Tibial artery (tissue), 4 donors: Measurements from ENCODE around the gene OCIAD1.
"Not testable (repeated sequence)": the region's sequence is repeated elsewhere in the genome, so short reads cannot be mapped to it uniquely, and the experiment has no call there.

Experiments
- DNase-seq, 2 donors: peaks; one replicate each; pipeline ENCODE4 v3.0.0-alpha.2; 2019
- H3K27ac ChIP-seq, 2 donors: fragments of 200-600 bp; sonication (generic) in 1 of 2; 1 replicate in 1 of 2; 2 replicates in 1 of 2; pipeline ENCODE4 v1.5.1; 2018 to 2019; ENCODE audit warnings: mild to moderate bottlenecking in 1 of 2
- H3K27me3 ChIP-seq, 2 donors: fragments of 200-600 bp; sonication (generic) in 1 of 2; one replicate each; pipeline versions ENCODE4 v1.5.1 to v1.6.0; 2016 to 2019
- H3K36me3 ChIP-seq, 3 donors: fragments of 200-600 bp; sonication (generic) in 2 of 3; one replicate each; pipeline ENCODE4 v1.5.1; 2016 to 2019; ENCODE audit warnings: mild to moderate bottlenecking in 2 of 3
- H3K4me1 ChIP-seq, 4 donors: fragments of 200-600 bp; sonication (generic) in 2 of 4; 1 replicate in 3 of 4; 2 replicates in 1 of 4; pipeline ENCODE4 v1.5.1; 2016 to 2019
- H3K4me3 ChIP-seq, 2 donors: fragments of 200-600 bp; sonication (generic) in 1 of 2; 1 replicate in 1 of 2; 2 replicates in 1 of 2; pipeline ENCODE4 v1.5.1; 2018 to 2019; ENCODE audit warnings: mild to moderate bottlenecking in 2 of 2
- H3K9me3 ChIP-seq, 3 donors: fragments of 200-600 bp; sonication (generic) in 1 of 3; one replicate each; pipeline ENCODE4 v1.5.1; 2016 to 2019
- intact Hi-C: fragments of 100-400 bp; cut with DNase I; formaldehyde crosslinking; loops from one replicate; pipeline ENCODE4 v1.15.0; 2023; ENCODE audit warnings: low total_unique reads
- TF ChIP-seq, protein P1 (sequence below), 2 experiments: fragments of 200-600 bp in 1 of 2; fragments of 450-650 bp in 1 of 2; IDR thresholded peaks; one replicate each; pipeline ENCODE4 v1.5.1; 2017 to 2019; ENCODE audit warnings: antibody characterized with exemption in 2 of 2, mild to moderate bottlenecking in 1 of 2, moderate library complexity in 1 of 2

OCIAD1 gene

DNA sequence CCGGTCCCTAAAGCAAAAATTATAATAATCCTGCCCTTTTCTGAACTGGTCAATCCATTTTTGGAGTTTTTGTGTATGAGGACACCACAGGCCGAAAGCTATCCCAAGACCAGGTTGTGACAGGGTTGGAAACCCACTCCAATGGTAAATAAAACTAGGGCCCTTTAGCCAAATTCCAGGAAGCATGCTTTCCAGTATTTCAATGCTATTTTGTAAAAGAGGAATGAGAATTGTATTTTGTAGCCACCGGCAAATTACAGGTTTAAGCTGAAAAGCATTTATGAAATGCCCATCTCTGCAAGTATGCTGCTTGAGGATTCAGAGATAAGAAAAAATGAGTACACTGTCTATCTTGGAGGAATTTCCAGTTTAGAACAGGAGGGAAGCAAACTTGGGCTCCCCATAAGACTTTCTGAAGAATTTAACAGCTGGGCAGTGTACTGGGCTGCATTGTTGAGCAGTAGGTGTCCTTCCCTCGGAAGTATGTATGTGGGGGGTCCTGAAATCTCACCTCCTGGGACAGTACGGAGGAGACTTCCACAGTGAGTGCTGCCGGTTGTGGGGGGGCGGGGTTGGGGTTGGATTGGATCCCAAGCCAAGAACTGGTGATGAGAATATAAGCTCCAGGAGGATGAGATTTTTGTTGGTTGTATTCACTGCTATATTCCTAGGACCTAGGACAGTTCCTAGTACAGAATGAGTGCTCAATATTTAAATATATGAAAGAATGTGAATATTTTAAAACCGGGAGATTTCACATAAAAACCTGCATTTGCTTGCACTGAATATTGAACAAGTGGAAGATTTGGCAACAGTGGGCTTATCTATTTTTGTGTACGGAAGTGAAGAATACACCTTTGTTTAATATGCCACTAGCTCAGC, 48.9 kb downstream of the OCIAD1 start:
- H3K9me3 ChIP-seq = no peaks in the 10 kb centered on the region

DNA sequence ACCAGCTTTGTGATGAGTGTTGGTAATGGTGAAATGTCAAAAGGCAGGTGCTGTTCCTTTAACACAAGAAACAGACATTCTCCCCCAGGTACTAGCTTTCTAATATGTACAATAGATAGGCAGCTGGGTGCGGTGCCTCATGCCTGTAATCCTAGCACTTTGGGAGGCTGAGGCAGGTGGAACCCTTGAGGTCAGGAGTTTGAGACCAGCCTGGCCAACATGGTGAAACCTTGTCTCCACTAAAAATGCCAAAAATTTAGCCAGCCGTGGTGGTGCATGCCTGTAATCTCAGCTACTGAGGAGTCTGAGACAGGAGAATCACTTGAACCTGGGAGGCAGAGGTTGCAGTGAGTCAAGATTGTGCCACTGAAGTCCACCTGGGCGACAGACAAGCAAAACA, 50.8 kb downstream of the OCIAD1 start:
- H3K9me3 ChIP-seq, intact Hi-C loops, H3K36me3 ChIP-seq, H3K4me3 ChIP-seq, H3K27ac ChIP-seq, DNase-seq, H3K27me3 ChIP-seq, H3K4me1 ChIP-seq: not testable (repeated sequence)

More for the DNA sequence above, 48.9 kb downstream of the OCIAD1 start:
- Histone ChIP-seq H3K27me3 (no peaks in the 10 kb centered on the region), H3K4me3 (no peak overlapping the region), H3K27ac (no peak overlapping the region), H3K36me3 (peaks cover 0 to 5% (median 0%) of the 10 kb centered on the region in 3 donors), H3K4me1 (no peaks in the 10 kb centered on the region)
- intact Hi-C loops = no loop called here
- TF ChIP-seq, protein P1, sequence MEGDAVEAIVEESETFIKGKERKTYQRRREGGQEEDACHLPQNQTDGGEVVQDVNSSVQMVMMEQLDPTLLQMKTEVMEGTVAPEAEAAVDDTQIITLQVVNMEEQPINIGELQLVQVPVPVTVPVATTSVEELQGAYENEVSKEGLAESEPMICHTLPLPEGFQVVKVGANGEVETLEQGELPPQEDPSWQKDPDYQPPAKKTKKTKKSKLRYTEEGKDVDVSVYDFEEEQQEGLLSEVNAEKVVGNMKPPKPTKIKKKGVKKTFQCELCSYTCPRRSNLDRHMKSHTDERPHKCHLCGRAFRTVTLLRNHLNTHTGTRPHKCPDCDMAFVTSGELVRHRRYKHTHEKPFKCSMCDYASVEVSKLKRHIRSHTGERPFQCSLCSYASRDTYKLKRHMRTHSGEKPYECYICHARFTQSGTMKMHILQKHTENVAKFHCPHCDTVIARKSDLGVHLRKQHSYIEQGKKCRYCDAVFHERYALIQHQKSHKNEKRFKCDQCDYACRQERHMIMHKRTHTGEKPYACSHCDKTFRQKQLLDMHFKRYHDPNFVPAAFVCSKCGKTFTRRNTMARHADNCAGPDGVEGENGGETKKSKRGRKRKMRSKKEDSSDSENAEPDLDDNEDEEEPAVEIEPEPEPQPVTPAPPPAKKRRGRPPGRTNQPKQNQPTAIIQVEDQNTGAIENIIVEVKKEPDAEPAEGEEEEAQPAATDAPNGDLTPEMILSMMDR (IDR thresholded peaks at IDR 0.05) = no peak
- no peak for DNase-seq

DNA sequence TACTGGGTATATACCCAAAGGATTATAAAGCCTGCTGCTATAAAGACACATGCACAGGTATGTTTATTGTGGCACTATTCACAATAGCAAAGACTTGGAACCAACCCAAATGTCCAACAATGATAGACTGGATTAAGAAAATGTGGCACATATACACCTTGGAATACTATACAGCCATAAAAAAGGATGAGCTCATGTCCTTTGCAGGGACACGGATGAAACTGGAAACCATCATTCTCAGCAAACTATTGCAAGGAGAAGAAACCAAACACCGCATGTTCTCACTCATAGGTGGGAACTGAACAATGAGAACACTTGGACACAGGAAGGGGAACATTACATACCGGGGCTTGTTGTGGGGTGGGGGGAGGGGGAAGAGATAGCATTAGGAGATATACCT, 58.9 kb downstream of the OCIAD1 start:
- H3K27me3 ChIP-seq, H3K27ac ChIP-seq, H3K4me1 ChIP-seq, H3K9me3 ChIP-seq, H3K4me3 ChIP-seq, intact Hi-C loops, DNase-seq: not testable (repeated sequence)
- H3K36me3 ChIP-seq = peaks cover 0 to 27% (median 0%) of the 10 kb centered on the region in 3 donors

DNA sequence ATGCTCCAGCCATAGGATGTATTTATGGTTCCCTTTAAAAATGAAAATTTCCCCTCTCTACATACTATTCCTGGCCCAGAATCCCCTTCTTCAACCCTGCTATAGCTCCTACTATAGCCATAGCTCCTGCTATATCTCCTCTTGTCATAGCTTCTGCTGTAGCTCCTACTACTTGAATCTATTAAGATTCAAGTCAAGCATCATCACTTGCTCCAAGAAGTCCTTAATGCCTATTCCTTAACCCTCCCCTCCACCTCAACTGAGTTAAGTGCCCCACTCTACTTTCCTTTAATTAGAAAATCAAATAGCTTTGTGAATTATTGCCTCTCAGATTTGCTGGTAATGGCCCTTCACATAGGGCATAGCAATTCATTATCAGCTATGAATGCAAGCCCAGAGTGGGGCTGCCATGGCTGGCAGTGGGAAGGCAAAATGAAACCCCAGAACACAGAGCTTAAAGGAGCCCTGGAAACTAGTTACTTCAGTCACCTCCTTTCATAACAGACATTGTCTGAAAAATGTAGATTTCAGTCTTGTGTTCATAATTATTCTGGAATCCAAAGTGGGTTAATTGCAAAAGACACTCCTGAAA, 60.2 kb downstream of the OCIAD1 start:
- Histone ChIP-seq H3K4me1 (no peaks in the 10 kb centered on the region), H3K4me3 (no peak overlapping the region), H3K27ac (no peak overlapping the region), H3K27me3 (no peaks in the 10 kb centered on the region), H3K36me3 (peaks cover 0 to 27% (median 0%) of the 10 kb centered on the region in 3 donors), H3K9me3 (no peaks in the 10 kb centered on the region)
- intact Hi-C loops = no loop called here
- TF ChIP-seq, protein P1 (IDR thresholded peaks at IDR 0.05) = no peak
- DNase-seq = no peak

DNA sequence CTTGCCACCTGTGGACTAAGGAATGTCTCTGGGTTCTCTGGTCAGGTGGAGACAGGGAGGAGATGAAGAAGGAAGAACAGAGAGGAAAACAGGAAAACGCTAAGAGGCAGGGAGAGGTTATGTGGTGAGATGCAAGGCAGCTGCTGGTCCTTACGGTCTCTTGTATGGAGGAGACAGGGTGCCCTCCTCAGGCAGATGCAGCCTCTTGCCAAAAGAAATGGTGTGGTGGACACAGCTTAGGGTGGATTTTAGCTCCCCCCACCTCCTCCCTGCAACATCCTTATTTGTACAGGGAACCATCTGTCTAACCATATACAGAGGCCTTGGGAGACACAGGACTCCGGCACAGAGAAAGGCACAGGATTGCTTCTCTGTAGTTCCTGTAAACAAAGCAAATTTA, 66.0 kb downstream of the OCIAD1 start:
- TF ChIP-seq, protein P1 (IDR thresholded peaks at IDR 0.05) = no peak
- Histone ChIP-seq H3K9me3 (no peaks in the 10 kb centered on the region), H3K4me3 (no peak overlapping the region), H3K4me1 (no peaks in the 10 kb centered on the region), H3K27ac (no peak overlapping the region), H3K27me3 (no peaks in the 10 kb centered on the region), H3K36me3 (peaks cover 0 to 17% (median 0%) of the 10 kb centered on the region in 3 donors)
- intact Hi-C loops = no loop called here
- DNase-seq = no peak

DNA sequence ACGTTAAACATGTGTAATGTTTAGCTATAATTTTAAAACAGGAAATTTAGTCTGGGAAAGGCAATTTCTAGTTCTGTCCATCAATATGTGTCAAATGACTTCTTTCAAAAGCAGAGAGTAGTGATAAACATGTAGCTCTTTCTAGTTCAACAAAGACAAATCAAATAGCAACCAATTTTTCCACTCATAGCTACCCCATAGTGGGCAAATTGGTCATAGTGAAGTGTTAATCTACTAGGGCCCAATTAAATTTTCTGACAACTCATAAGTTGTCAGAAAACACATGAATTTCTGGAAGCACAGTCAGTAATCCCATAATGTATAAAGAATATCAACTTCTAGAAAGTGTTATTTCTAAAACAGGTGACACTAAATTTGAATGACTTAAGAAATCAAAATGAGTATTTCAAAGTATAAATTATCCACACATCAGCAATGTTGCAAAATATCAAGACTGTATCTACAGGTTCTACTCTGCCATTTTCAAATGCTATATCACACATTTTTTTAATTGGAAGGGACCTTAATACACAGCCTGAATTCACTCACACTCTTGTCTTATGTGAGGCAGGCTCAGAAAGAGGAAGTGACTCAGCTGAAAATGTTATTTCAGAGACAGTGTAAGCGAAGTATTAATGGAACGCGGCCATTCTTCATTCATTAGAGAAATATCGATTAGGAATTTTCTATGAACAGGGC, 68.0 kb downstream of the OCIAD1 start:
- no peaks in the 10 kb centered on the region for H3K4me1 ChIP-seq
- no peak for DNase-seq
- H3K9me3 ChIP-seq = no peaks in the 10 kb centered on the region
- no peak overlapping the region for H3K4me3 ChIP-seq
- H3K27me3 ChIP-seq = no peaks in the 10 kb centered on the region
- TF ChIP-seq, protein P1 (IDR thresholded peaks at IDR 0.05) = no peak
- intact Hi-C loops = no loop called here
- H3K27ac ChIP-seq = no peak overlapping the region
- H3K36me3 ChIP-seq = peaks cover 0 to 15% (median 0%) of the 10 kb centered on the region in 3 donors
